SIG-M5 (cell line): ENCODE measurements around the gene PXDN.

Experiments used
- DNase-seq: peaks from one replicate; lab custom pipeline; 2025; lab: John Stamatoyannopoulos, UW

PXDN gene

DNA sequence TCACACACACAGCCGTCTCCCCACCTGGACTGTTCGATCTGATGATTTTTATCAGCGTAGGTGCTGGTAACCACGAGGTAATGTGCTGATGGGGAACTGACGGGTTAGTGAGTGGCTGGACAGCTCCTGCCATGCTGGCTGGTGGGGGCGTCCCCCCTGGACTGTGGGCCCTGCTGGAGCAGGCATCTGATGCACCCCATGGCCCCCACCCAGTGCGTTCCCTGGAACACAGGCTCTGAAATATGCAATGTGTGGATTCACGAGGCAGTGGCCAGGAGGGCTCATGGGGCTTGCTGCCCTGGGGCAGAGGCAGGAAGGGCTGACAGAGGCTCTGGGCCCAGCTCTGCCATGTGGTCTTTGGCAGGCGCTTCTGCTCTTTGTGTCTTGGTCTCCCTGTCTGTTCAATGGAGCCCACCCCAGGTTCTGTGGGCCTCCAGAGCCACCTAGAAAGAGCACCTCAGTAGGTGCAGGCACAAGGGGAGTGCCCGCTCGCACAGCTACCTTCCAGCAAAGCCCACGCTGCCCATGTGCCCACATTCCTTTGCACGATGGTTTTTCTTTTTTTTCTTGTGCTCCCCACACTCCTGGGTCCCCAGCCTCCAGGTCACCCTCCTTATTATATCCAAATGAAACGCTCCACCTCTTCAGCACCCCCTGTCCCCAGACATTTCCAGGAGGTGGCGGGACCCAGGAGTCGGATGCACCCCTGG is 10.3 kb upstream of the PXDN start:
- DNase-seq: no peak

DNA sequence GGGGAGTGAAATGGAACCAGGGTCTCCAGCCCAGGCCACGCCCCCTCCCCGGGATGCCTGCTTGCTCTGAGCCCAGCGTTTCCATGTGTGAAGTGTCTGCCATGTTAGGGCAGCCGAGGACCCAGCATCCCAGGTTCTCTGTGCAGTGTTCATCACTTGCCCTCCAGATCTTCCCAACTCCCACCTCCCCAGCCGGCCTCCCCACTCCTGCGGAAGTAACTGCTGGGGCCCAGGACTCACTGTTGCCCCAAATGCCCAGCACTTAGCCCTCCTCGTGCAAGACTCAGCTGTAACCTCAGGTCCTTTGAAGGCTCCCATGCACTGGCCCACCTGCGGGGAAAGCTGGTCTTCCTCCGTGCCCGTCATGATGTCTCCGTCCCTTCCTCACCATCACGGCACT is 9.7 kb upstream of the PXDN start:
- DNase-seq: no peak

DNA sequence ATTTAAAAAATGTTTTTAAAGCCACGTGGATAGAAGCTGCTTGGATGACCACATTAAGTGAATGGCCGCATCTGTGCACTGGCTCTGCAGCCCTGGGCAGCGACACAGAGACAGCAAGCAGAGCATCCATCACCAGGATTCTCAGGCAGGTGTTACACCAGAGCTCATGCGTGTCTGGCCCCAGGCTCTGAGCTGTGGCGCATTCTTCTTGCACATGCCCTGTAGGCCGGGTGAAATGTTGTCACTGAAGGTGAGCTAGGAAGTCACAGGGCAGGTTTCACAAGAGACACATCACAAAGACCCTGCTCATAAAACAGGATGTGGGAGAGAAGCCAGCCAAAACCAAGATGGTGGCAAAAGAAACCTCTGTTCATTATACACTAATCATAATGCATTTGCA is 8.4 kb upstream of the PXDN start:
- no peak for DNase-seq

DNA sequence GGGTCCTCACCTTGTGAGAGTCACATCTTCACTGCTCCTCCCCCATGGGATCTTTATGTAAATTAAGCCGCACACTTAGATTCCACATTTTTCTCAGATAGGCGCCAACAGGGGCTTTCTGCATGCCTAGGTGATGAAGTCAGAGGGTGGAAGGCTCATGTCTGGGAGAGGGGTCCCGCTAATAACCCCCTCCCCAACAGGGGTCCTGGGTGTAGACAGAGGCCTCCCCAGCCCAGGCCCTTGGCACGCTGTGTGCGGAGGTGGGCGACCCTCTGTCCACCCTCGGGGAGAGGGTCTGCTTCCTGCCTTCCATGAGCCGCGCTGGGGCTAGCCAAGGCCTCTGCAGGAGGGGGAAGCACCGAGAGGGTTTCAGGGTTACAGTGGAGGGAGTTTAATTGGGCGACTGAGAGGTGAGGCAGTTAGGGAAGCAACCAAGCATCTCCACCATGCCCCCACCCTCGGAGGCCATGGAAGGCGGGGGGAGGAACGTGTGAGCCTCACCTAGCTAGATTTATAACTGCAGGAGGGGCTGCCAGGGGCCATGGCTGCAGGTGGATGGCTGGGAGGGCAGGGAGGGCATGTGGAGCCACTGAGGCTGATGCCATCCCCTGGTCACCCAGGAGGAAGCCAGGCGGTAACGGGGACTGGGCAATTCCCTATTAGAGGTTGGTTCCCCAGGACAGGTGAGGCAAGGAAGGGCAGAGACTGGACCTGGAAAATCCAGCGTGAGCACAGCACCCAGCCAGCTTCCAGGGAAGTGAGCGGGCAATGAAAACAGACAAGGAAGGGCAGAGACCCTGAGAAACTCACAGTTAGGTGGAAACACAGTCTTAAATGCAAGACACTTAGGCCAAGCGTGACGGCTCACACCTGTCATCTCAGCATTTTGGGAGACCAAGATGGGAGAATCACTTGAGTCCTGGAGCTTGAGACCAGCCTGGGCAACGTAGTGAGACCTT is 7.7 kb upstream of the PXDN start:
- DNase-seq: no peak

DNA sequence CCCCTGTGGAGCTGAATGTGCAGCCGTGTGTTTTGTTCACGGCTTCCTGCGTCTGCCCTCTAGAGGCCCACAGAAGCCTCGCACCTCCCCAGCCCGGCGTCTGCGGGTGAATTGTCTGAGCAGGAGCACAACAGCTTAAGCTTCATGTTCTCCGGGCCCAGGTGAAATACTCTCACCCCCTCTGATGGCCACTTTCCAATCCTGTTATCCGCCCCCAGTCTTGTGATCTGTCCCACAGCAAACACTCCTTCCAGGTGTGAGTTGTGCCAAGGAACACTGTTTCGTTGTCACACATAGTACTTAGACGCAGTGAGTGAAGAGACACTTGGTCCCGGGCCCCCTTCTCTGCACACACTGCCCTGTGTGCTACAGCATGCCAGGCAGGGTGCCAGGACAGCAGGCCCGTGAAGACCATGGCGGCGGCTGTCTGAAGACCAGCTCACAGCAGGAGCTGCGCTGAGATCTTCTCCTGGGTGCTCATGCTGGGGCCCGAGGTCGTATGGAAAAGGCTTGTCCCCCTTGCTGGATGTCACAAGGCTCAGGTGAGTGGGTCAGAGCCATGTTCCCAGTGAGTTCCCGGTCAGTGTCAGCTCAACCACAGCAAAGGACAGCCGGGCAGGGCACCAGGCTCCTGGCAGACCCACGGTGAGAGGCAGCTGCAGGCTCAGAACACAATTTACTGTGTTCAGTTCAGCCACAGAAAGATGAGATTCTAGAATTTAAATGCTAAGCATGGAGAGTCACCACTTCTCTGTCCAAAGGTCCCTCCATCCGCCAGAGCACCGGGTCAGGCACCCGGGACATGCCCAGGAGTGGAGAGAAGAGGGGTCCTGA is 6.8 kb upstream of the PXDN start:
- no peak for DNase-seq

DNA sequence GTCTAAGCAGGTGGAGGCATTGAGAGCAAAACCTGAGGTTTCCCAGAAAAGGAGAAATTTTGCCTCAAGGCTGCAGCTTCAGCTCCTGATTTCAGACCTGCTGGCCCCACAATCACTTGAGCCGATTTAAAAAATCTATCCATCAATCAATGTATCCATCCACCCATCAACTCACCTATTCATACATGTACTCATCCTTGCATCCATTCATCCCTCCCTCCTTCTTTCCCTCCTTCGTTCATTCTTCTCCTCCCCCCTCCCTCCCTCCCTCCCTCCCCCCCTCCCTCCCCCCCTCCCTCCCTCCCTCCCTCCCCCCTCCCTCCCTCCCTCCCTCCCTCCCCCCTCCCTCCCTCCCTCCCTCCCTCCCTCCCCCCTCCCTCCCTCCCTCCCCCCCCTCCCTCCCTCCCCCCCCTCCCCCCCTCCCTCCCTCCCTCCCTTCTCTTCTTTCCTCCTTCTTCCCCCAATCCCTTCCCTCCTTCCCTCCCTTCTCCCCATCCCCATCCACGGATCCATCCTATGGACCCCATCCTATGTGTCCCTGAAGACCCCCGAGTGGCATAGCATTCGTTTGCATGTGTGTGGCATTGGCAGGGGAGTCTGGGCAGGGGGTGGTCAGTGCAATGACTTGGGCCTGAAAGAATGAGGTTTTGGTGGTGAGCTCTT is 6.1 kb upstream of the PXDN start:
- DNase-seq: no peak

DNA sequence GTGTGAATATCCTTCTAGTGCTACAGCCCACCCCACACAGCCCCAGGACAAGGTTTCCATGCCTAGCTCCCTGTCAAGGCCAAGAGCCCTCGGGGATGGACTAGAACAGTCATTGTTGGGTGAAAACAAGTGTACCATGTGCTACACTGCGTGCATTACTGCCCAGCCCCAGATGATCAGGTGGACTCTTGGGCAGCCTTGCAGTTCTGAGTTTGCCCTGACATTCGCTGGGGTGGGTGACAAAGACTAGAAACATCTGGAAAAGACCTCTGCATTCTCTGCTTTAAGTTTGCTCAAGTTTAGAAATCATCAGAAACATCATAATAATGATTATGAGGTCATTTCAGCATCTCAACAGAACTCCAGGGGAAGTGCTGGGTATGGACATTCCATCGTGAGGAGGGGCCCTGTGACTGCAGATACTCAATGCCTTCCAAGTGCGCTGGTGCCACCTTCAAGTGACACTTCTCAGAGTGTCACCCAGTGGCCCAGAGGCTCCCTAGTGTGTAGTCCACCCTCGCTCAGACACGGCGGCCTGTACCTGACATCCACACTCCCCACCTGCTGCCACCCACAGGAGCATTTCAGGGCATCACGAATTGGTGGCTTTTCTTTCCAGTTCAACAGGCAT is 5.3 kb upstream of the PXDN start:
- no peak for DNase-seq

DNA sequence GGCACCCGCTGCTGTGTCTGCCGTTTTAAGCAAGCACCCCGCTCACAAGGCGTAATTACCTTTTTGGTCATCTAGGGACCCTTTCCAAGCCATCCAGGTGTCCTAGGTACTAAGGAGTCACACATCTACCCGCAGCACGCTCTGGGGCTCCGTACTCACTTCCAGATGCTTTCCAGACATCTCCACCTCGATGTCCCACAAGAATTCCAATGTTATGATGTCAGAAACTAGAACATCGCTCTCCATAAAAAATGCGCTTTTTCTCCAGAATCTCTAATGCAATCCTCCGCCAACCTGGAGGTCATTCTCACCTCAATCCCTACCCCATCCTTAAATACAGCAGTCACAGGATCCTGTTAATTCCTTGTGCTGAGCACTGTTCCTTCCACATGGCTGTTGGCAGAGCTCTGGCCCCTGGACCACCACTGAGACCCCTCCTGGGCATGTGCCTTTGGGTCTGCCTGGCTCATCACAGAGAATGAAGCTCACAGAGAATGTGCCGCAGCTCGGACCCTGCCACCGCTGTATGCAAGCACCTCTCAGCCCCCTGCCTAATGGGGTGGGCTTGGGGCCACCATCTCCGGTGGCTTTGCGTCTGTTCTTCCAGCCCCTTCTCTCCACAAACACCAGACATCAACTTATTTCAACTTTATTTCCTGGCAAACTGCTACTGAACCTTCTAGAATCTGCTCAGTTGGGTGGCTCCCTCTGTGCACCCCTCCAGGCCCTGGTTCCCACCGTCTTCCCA is 4.6 kb upstream of the PXDN start:
- DNase-seq: no peak

DNA sequence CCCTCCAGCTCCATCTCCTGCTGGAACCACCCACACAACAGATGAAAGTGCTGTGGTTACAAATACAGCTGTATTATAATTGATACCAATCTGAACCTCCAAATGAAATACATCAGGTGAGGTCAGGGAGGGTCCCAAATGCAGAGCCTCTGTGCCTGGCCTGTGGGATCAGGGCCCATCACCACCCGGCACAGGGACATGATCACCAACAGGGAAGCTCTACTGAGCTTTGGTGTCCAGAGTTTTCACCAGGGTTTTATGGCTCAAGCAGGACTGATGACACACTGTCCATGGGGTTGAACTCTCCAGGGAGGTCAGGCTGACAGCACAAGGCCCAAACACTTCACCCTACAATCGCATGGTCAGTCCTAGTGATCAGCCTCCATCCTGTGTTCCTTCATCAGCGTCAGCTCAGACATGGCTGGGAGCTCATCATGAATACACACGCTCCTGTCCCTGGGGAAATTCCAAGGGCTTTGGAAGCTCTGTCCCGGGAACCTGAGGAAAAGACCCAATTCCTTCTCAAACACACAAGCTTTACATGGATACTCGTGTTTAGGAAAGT is 3.9 kb upstream of the PXDN start:
- DNase-seq: no peak

DNA sequence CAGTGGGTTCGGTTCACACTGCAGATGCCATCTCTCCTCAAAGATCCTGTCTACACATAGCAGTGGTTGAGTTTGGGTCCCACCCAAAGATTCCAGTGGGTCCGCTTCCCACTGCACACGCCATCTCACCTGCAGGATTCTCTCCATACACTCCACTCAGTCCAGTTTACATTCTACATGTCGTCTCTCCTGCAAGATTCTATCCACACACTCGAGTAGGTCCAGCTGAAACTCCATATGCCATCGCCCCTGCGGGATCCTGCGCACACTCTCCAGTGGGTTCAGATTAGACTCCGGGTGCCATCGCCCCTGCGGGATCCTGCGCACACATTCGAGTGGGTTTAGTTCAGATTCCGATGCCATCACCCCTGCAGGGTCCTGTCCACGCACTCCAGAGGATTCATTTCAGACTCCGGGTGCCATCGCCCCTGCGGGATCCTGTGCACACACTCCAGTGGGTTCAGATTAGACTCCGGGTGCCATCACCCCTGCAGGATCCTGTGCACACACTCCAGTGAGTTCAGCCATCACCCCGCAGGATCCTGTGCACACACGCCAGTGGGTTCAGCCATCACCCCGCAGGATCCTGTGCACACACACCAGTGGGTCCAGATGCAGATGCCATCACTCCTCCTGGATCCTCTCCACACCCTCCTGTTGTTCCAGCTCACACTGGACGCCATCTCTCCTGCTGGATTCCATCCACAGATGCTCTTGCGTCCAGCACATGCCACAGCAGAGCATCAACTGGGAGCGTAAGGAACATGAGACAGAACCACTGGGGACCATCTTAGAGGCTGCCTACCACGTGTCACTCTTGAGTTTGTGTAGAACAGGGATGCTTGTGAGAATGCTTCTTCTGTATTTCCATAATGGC is 3.0 kb upstream of the PXDN start:
- DNase-seq: no peak

DNA sequence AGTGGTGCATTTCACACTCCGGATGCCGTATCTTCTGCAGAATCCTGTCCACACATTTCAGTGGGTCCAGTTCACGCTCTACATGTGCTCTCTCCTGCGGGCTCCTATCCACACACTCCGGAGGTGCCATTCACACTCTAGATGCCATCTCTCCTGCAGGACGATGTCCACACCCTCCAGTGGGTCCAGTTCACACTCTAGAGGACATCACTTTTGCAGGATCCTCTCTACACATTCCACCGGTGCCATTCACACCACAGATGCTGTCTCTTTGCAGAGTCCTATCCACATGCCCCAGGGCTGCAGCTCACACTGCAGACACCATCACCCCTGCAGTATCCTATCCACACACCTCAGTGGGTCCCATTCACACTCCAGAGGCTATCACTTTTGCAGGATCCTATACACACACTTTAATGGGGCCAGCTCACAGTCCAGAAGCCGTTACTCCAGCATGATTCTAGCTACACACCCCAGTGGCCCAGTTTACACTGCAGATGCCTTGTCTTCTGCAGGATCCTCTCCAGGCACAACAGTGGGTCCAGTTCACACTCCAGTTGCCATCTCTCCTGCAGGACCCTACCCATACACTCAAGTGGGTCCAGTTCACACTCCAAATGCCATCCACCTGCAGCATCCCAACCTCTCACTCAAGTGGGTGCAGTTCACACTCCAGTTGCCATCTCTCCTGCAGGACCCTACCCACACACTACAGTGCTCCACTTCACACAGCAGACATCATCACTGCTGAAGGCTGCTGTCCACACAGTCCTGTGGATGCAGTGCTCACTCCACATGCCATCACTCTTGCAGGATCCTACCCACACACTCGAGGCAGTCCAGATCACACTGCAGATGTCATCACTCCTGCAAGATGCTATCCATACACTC is 2.1 kb upstream of the PXDN start:
- no peak for DNase-seq

DNA sequence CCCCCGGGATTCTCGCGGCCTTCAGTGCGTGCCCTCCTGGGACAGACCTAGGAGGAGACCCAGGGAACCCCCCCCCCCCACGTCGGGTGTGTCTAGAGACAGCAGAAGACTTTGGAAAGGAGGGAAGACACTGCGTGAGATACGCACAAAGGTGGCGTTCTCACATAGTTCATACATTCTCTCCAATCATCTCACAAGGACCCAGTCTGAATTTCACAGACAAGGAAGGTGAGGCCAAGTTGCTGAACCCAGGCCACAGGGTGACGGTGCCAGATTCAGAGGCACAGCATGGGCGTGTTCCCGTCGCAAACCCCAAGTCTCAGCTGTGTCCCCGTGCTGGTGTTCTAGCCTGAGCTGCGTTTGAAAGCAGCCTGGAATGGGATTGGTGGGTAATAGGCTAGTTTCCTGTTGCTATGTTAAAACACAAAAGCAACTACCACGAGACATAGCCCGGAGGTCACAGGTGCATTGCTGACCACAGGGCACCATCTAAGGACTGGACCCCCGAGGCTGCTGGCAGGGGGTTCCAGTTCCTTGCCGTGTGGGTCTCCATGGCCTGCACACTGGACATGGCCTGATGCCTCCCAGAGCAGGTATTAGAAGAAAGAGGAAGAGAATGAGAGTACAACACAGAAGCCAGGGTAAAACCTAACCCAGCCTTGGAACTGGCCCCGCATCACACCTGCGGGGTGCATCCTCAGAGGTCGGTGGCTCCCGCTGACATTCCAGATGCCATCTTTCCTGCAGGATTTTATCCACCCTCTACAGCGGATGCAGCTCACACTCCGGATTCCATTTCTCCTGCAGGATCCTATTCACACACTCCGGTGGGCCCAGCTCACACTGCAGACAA is 1.1 kb upstream of the PXDN start:
- no peak for DNase-seq

DNA sequence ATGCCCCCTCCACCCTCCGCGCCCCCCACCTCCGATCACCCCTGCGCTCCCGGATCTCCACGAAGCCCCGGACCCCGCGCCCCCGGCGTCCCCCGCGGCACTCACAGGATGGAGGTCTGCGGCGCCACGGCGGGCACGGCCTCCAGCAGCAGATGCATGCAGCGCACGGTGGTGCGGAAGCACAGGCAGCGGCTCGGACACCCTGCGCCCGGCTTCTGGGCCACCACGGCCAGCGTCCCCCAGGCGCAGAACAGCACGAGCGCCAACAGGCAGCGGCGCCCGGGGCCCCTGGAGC is 217 bp downstream of the PXDN start:
- DNase-seq: no peak

DNA sequence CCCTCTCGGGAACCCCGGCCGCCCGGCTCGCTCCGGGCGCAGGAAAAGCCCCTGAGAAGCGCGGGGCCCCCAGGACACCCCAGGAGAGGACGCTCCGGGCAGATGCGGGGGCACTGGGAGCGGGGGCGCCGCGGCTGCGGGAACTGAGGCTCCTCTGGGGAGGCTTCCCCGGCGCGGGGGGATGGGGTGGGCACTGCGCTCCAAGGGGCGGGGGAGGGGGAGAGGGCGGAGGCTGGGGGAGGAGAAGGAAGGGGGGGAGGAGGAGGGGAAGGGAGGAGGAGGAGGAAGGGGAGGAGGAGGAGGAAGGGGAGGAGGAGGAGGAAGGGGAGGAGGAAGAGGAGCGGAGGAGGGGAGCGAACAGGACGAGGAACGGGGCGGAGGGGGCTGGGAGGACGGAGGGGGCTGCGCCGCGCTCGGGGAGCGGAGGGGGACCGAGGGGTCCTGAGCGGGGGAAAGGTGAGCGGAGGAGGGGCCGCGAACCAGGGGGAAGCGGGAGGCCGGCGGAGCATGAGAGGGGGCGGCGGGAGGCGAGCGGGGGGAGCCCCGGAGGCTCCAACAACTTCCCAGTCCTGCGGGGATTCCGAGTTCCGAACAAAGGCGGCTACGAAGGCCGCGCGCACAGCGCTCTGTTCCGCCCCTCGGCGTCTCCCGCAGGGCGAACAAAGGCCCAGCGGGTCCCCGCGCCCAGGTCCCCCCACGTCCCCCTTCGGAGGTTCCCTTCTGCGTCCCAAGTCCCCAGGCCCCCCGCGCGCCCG is 742 bp downstream of the PXDN start:
- DNase-seq: no peak

DNA sequence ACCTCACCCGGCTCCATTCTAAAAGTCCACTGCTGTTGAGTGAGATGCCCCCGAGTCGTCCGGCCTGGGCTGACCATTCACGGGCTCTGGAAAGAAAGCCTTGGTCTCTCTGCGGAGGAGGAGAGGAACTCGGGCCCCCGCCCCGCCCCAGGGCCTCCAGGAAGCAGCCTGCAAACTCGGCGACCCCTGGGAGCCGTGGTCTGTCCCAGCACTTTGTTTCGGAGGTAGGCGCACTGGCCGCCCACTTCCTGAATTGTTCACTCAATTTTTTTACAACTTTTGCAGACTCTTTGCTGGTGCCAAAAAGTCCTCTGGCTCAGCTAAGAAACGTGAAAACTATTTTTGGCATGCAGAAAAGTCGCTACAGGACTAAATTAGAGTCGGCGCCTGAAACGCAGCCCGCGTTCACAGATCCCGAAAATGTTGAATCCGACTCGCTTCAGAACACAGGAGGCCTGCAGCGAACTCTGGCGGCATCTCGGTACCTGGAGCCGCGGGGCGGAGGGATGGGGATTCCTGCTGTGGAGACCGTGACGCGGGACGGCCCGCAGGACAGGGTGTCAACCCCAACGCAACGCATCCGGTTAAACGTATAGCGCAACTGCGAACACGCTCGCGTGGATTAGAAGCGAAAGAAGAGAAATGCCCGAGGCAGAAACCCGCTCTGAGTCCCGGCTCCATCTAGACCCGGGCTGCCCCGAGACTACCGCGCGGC is 1.5 kb downstream of the PXDN start:
- no peak for DNase-seq

DNA sequence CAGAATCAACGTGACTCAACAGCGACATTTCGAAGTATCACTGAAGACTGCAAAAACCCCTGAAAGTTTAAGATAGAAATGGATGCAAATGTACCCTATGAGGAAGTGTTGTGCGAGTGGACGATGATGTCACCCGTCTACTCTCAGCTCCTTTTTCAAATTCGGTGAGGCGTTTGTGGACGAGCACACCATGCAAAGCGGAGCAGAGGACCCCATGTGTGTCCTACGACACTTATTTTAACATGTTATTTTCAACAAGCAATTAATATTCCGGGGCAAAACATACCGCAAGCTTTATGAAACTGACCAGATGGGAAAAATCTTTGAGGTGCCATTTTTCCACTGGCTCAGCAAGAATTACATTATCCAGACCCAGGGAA is 2.0 kb downstream of the PXDN start:
- DNase-seq: no peak
